NCI-H524 (cell line): ENCODE data around the gene ARMC2.
"Not testable (repeated sequence)": the region's sequence is repeated elsewhere in the genome, so short reads cannot be mapped to it uniquely, and the experiment has no call there.

Source experiments
- DNase-seq, 2 experiments: peaks; one replicate each; lab custom pipeline; 2025; lab: John Stamatoyannopoulos, UW

Gene ARMC2

DNA sequence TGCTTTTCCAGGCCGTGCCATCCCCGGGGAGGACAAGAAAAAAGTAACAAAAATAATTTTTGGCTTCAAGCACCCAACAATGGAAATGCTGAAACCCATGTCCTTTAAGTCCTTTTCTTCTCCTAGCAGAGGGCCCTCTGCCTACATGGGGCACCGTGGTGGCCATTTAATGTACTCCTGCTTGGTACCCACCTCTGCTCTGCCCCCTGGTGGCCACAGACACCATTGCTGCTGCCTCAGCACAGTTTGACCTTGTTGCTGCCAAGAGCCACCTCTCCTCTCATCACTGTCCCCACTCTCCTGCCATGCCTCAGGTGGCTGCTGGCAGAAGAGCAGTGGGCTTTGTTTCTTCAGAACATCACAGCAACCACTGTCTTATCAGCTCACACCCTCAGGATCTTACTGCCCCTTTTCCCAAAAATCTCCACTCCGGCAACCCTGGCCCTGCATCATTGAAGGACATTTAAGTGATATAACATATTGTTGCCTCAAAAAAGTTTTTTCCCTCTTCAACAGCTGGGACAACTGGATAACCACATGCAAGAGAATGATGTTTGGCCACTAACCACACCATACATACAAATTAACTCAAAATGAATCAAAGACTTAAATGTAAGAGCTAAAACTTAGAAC is 12.9 kb upstream of the ARMC2 start:
- DNase-seq = peak; percentile 53 to 79

DNA sequence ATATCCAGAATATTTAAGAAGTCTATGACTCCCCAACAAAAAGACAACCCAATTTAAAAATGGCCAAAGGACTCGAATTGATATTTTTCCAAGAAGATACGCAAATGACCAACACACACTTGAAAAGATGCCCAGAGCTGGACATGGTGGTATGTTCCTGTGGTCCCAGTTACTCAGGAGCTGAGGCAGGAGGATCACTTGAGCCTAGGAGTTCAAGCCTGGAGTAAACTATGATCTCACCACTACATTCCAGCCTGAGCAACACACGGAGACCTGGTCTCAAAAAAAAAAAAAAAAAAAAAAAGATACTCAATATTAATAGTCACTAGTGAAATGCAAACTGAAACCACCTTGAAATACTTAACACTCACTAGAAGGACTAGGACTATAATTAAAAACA is 12.2 kb upstream of the ARMC2 start:
- DNase-seq = no peak

DNA sequence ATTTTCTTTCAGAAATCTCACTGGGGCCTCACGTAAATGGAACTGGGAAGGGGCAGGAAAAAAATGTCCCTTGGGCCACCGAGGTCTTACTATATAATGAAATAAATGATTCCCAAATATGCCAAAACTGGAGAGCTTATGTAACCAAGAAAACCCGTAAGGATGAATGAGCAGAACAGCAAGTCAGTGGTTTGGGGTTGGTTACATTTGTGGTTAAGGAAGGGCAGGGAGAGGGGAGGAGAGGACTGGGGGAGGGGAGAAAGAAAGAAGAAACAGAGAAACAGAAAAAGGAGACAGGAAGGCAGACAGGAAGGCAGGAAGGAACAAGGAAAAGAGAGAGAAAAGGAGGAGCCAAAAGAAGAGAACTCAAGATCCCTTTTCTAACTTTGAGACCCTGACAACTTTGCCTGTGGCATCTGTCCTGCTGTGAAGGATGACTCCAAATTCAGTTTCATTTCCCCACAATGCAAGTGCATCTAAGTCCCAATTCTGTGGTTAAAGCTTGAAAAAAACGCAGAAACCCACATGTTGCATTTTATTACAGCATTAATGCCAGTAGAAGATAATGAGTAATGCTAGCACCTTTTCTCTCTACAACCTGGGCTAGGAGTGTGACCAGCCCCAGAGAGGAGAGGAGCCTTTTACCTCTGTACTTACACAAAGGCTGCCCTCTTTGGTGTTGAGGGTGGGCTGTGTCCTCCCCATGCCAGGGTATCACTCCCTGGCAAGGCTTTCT is 10.8 kb upstream of the ARMC2 start:
- no peak for DNase-seq

DNA sequence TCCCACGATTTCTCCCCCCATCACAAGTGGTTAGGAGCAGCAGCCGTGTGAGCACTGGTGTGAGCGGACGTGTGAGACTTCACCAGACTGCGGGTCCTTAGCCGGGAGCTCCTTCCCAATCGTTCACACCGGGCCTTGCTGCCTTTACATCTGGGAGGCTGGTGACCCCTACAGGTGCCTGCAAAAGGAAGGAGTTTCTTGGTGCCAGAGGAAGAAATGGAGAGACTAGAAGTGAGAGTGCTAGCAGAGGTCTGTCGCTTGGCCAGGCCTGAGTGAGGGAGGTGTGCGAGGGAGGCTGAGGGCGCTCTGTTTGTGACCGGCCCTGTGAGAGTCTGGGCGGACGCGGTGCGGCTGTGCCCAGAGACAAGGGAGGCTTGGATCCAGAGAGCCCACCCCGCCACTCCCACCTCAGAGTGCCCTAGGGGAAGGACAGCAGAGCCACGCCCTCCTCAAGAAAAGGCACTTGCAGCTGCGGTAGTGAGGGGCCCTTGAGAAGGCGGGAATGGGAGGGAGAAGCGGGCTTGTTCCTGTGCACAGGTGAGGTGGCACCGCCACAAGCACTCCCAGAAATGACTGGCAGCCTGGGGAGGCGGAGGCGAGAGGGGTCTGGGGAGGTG is 10.0 kb upstream of the ARMC2 start:
- peak; percentile 54 to 71 for DNase-seq

DNA sequence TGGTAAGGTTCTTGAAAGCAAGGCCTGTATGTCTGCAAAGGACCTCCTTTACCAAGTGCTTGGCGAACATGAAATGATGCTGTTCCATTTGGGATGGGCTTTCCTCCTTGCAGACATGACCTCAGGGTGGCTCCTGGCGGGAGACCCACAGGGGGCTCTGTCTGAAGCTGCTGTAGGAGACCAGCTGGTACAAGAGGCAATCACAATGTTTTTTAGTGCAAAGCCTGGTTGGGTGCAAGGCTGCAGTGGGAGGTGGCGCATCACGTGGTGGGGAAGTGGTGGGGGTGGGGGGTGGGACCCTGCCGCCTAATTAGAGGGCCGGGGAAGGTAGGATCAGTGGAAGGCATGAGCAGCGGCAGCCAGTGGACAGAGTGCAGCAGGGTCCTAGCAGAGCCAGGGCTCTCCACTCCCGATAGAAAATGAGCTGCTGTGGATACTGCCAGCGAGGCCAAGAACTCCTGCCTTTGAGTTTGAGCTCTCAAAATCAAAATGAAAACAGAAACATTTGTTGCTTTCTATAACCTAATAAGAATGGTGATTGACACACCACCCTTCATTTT is 9.1 kb upstream of the ARMC2 start:
- peak; percentile 25 to 63 for DNase-seq

DNA sequence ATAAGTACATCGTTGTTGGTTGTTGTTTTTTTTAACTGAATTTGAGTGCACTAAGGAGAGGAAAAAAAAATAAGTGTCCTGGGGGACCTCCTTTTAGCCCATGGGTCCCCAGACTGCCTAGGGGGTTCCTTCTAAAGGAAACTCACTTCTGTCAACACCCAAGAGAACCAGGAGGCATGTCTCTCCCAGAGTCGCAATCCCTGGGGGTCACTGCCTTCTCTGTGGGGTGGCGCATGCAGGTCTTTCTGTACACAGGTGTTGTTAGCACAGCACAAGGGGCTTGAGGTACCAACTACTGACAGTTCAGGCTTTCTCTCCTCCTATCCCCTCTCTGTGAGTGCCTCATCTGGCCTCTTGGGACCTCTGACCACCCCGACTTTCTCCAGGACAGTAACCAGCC is 7.3 kb upstream of the ARMC2 start:
- DNase-seq = no peak

DNA sequence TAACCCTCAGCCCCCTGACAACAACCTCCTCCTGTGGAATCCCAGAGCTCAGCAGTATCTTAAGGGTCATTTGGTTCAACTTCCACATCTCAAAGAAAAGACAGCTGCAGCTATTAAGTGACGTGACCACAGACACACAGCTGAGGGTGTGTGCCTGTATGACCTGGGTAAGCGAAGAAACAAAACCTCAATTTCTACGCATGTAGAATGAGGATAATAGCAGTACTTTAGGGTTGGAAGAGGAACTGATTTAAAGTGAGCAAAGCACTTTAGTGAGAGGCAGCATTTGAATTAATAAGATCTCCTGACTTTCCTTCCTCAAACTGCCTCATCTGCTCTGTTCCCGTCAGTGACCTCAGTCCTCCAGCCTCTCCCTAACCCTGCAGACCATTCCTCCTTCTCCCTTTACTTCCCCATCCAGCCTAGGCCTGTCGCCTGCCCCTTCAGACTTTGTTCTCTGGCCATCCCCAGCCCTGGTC is 6.8 kb upstream of the ARMC2 start:
- DNase-seq = no peak

DNA sequence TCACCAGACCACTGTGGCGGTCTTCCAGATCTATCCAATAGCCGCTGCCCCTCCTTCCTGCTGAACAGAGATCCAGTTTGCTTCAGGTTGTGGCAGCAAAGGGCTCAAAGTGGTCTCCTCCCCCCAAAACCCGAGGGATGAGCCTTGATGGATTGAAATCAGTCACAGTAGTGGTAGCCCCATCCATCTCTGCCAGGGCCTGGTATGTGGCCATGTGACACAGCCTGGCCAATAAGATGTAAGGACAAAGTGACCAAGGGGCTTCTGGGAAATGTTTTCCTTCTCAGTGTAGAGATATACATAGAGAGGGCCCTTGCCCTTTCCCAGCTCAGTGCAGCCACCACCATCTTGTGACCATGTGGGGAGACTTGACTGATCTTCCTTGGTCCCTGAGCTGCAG is 4.1 kb upstream of the ARMC2 start:
- DNase-seq = no peak

DNA sequence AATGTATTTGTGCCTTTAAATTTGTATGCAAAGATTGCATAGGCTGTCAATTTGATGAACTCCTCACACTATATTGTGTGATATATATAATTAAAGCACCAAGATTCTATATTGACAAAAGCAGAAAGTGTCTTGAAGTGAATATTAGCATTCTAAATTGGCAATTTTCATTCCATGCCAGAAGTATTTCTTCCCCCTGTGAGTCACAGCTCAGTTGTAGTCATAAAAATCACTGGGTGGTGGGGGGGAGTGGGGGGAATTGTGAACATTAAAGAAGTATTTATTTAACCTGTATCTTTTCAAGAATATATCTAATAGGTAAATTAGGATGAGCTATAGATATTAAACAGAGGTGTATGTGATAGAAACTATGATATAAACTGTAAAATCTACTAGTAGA is 3.1 kb upstream of the ARMC2 start:
- no peak for DNase-seq

DNA sequence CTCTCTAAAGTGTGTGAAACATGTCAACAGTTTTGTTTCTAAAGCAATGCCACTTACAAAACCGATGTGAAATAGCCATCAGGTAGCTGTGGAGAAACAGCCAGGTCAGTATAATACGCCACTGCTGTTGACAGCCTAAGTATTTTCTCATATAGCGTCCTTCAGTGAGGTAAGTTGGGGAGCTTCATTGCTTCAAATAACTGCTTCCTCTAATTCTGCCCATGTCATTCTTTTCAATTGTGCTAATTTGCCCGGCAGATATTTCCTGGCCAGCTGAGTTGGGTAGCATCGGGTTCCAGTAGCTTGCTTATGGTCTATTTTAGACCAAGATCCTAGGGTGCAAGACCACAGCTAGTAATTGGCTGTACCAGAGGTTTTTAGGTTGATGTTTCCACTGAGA is 2.1 kb upstream of the ARMC2 start:
- DNase-seq = no peak

DNA sequence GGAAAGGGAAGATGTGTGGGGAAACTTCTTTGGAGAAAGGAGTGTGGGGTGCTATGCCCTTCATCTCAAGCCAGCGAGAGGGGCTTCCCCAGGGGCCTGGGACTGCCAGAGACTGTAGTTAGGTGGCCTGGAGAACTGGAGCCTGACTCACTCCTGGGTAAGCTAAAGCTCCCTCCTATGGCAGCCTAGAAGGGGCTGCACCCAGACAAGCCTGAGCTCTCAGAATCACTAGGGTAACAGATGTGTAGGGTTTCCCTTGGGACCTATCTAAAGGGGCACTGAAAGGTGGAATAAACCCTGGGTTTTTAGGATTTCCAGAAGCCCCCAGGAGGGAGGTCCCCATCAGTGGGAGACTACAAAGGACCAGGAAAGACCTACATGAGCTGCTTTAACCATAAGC is 1.6 kb upstream of the ARMC2 start:
- peak; percentile 51 to 76 for DNase-seq

DNA sequence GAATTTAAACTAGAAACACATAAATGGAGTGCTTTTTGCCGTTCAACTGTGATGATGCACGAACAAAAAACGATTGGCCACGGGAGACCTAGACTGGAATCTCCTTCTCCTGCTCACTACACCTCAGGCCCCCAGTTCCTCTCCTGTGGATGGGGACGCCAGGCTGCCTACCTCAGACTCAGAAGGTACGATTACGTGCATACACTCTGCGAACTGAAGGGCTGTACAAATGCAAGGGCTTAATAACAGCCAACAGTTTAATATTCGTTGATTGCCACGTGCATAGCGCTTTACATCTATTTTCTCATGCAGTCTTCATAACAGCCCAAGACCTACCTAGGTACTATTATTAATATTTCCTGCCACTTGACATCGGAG is 495 bp upstream of the ARMC2 start:
- no peak for DNase-seq

DNA sequence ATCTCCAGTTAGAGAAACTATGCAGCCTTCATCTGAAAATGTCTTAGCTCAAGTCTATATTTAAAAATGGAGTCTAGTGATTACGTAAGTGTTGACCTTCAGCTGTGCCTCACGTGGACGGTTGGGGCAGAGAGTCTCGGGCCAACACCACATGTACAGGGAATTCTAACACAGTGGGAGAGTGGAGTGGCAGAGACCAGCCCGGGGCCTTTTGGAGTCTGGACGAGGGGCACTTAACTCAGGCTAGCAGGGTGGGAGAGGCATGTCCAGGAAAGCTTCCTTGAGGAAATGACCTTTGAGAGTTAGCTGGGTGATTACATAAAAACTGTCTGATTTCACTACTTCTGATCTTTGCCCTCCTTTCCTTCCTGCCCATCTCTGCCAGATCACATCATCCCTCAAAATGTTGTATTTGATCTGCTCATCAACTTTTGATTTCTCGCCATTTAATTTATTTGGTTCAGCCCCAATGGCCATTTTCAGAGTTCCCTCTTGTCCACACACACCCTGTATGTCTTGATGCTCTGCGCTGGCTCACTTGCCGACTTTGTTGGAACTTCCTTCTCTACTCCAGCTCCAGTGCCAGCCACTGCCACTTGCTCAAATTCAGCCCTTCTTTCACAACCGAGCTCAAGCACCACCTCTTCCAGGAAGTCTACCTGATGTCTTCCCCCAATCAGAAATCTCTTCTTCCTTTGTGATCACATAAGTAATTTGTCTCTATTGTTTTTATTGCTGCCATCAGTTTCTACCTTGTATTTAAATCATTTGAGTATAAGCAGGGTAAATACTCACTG is 2.6 kb downstream of the ARMC2 start:
- DNase-seq = no peak

DNA sequence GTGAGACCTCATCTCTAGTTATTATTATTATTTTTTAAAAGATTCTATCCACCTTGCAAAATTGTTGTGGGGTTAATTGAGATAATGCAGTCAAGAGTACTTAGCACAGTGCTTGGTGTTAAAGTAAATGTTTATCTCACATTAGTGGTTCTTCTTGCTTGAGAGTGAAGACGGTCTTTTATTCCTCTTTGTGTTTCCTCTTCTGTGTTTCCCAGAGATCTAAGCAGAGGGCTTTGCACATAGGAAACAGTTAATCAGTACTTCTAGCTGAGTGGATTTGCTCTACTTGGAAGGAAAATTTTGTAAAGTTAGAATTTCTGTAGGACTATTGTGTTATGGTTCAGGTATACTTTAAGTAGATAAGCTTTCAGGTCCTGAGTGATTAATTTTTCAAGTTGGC is 3.5 kb downstream of the ARMC2 start:
- DNase-seq = no peak

DNA sequence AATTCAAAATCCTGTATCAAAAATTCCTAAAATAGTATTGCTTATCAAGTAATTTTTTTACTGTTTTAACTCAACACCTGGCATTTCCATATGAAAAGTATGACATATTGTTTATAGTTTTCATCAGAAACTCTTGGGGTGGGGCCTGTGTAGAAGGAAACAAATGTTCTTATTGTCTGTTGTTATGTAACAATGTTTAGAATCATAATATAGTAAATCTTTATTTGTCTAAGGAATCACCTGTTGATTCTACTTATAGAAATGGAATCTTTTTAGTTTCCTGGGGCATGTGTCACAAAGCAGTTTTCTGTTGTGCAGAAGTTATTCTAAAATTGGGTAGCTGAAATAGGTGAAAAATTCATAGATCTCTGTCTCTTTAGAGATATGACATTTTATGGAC is 4.9 kb downstream of the ARMC2 start:
- no peak for DNase-seq

DNA sequence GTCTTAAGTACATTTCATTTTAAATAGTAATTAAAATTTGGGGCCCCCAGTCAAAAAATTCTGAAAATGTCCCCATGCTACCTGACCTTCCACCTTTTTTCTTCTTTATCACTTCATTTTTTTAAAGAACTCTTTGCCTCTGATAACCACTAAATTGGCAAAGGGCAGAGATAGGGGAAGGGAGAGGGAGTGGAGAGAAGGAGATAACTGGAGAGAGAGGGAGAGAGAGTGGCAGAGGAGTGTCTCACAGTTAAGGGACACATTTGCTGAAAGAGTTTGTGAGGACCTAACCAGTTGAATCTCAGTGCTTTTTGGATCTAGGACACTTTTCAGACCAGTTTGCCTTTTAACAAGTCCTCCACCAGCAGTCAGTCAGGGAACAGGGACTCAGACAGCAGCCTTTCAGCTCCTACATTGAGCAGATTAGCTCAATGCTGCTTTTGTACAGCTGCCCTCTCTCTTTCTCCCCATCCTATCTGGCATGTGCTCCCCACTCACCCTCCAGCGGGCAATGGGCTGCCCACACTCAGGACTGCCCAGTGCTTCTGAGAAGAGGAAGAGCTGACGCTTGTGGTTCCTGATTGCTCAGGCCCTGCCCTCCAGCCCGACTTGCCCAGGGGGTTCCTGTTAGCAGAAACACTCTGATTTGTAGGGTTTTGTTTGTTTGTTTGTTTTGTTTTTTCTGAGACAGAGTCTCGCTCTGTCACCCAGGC is 14.4 kb downstream of the ARMC2 start:
- DNase-seq = no peak

DNA sequence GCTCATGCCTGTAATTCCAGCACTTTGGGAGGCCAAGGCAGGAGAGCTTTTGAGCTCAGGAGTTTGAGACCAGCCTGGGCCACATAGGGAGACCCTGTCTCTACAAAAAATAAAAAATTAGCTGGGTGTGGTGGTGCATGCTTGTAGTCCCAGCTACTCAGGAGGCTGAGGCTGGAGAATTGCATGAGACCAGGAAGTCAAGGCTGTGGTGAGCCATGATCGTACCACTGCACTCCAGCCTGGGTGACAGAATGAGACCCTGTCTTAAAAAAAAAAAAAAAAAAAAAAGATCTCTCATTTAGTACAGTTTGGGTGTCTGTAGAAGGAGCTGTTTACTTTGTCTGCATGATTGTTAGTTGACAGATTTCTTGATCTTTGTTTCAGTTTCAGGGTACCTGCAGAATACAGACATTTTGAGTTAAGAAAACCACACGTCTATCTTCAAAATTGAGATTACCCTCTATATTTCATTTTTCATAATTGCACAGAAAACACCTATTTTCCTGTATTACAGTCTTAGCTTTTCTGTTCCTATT is 17.6 kb downstream of the ARMC2 start:
- DNase-seq = not testable (repeated sequence)

DNA sequence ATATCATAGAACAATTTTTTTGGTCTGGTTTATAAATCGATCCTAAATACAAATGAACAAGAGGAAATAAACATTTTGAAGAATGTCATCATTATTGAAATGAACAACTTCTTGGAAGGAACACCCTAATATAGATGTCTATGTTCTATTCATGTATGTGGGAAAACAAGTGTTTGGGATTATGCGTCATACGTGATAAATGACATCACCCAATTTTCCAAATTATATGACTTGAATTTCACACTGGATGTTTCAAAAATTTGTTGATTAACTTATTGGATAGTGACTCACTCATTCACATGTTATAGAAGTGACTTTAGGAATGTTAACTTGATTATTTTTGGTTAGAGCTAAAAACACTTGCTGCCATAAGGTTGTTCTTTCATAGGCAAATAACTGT is 18.6 kb downstream of the ARMC2 start:
- DNase-seq = no peak

DNA sequence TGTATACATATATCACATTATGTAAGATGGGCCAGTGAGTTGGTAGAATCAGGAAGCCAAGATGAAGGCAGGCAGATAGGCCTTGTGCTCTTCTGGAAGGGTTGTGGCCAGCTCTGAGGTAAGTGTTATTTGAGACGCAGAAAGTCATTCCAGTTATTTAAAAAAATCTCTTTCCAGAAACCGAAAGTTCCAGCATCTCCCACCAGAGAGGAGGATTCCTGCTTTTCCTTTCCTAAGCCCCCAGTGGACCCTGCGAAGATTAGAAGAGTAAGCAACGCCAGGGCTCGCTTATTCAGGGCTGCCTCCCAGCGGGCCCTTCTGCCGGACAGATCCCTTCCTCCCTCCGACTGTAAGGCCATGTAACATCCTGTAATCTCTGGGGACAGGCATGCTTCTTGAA is 20.4 kb downstream of the ARMC2 start:
- DNase-seq = no peak

DNA sequence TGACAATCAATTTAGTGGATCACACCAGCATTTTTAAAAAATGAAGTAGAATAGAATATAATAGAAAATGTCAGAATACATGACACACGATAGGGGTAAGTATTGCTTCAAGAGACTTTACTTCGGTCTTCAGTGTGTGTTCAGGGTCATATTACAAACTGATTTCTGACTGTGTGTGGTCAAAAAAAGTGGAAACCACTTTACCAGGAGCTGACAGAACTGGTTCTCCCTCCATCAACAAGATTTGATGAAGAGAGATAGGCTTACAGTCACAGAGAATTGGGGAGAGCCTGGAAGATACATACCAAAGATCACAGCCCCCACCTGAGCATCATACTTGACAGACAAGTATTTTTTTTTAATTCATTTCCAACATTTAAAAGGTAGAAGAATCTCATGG is 21.7 kb downstream of the ARMC2 start:
- no peak for DNase-seq

DNA sequence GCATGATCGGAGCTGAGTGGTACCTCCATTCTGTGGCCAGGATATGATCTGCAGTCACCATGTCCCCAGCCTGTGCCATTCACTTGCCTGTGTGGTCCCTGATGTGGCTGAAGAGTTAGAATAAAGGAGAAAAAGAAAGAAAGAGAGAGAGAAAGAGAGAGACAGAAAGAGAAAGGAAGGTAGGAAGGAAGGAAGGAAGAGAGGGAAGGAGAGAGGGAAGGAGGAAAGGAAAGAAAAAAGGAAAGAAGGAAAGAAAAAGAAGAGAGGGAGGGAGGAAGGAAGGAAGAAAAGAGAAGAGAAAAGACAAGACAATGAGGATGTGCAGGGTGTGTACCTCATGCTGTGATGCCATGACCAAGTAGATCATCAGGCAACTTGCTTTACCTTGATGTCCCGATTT is 22.1 kb downstream of the ARMC2 start:
- DNase-seq = no peak
